SU-DHL-6 (cell line): ENCODE data around the gene MRPS6.

ENCODE experiments used
- H2AFZ ChIP-seq: fragments of 200-600 bp; sonication (generic); 2 replicates; pipeline ENCODE4 v1.6.1; 2014; ENCODE audit warnings: low read depth, mild to moderate bottlenecking, moderate library complexity, mixed read lengths, antibody characterized with exemption, low read length; ENCODE audit not compliant: severe bottlenecking
- H3F3A ChIP-seq: fragments of 200-600 bp; shearing (Covaris generic); 2 replicates; pipeline ENCODE4 v1.6.0; 2016; ENCODE audit warnings: antibody characterized with exemption, mild to moderate bottlenecking; ENCODE audit not compliant: insufficient read depth
- H3K27ac ChIP-seq: fragments of 200-600 bp; sonication (generic); 2 replicates; pipeline ENCODE4 v1.5.1; 2016; ENCODE audit warnings: low read depth, mild to moderate bottlenecking, low read length, moderate library complexity, mixed read lengths
- H3K27me3 ChIP-seq: fragments of 200-600 bp; sonication (generic), shearing (Covaris generic); 2 replicates; pipeline ENCODE4 v1.6.0; 2014; ENCODE audit warnings: mild to moderate bottlenecking, low read length
- H3K36me3 ChIP-seq: fragments of 200-600 bp; sonication (generic); 2 replicates; pipeline ENCODE4 v1.6.1; 2014; ENCODE audit warnings: mild to moderate bottlenecking, low read length, mixed read lengths
- H3K4me2 ChIP-seq: fragments of 300-600, 200-600 bp; shearing (Covaris generic), sonication (generic); 2 replicates; pipeline ENCODE4 v1.6.0; 2014; ENCODE audit warnings: low read length, low read depth, mild to moderate bottlenecking; ENCODE audit not compliant: poor library complexity, severe bottlenecking
- H3K4me3 ChIP-seq: fragments of 200-600 bp; sonication (generic); 2 replicates; pipeline ENCODE4 v1.5.1; 2014; ENCODE audit warnings: antibody characterized with exemption, low read length, mild to moderate bottlenecking, mixed read lengths; ENCODE audit not compliant: insufficient read depth, poor library complexity, severe bottlenecking
- H3K79me2 ChIP-seq: fragments of 200-600 bp; sonication (generic); 2 replicates; pipeline ENCODE4 v1.6.1; 2014; ENCODE audit warnings: mild to moderate bottlenecking, low read length, moderate library complexity; ENCODE audit not compliant: insufficient read depth
- H3K9ac ChIP-seq: fragments of 200-600 bp; sonication (generic); 2 replicates; pipeline ENCODE4 v1.7.0; 2014; ENCODE audit warnings: mild to moderate bottlenecking, low read length
- H3K9me2 ChIP-seq: fragments of 200-600 bp; sonication (generic); replicated peaks from 2 replicates; pipeline ENCODE4 v1.6.1; 2014; ENCODE audit warnings: low read length; ENCODE audit not compliant: insufficient read depth
- H3K9me3 ChIP-seq: fragments of 200-600 bp; sonication (generic); 2 replicates; pipeline ENCODE4 v1.6.1; 2014; ENCODE audit warnings: low read length, mixed read lengths; ENCODE audit not compliant: insufficient read depth
- H4K20me1 ChIP-seq: fragments of 200-600 bp; sonication (generic); 2 replicates; pipeline ENCODE4 v1.6.1; 2014; ENCODE audit warnings: low read depth, mild to moderate bottlenecking, antibody characterized with exemption, low read length, moderate library complexity, mixed read lengths
- EZH2phosphoT487 ChIP-seq: fragments of 200-600 bp; sonication (generic), shearing (Covaris generic); conservative IDR thresholded peaks from 2 replicates; pipeline ENCODE4 v1.6.1; 2018; ENCODE audit warnings: mild to moderate bottlenecking, antibody characterized with exemption, low read length, moderate library complexity, mixed read lengths
- TF ChIP-seq, protein P1 (sequence below): fragments of 200-600 bp; sonication (generic); IDR thresholded peaks from one replicate; pipeline ENCODE4 v1.5.1; 2017; ENCODE audit warnings: antibody characterized with exemption, mild to moderate bottlenecking, low read length, moderate library complexity; ENCODE audit not compliant: insufficient read depth, poor library complexity, severe bottlenecking

The MRPS6 gene

DNA sequence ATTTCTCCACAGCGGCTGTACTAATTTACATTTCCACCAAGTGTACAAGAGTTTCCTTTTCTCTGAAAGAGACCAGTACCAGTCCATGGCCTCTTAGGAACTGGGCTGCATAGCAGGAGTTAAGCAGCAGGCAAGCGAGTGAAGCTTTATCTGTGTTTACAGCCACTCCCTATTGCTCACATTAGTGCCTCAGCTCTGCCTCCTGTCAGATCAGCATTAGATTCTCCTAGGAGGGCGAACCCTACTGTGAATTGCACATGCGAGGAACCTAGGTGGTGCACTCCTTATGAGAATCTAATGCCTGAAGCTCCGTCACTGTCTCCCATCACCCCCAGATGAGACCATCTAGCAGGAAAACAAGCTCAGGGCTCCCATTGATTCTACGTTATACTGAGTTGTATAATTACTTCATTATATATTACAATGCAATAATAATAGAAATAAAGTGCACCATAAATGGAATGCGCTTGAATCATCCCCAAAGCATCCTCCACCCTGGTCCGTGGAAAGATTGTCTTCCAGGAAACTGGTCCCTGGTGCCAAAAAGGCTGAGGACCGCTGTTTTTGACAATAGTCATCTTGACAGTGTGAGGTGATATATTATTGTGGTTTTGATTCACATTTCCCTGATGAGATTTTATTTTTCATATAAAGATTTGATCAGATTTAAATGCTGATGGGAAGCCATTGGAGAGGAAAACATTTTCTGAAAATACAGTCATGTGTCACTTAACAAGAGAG, 45.5 kb upstream of the MRPS6 start:
- Histone ChIP-seq H3K4me3 (no peak overlapping the region), H3K4me2 (no peak overlapping the region), H3K9me2 (no peaks in the 10 kb centered on the region), H3K9ac (no peak overlapping the region), H3K27ac (no peak overlapping the region), H2AFZ (no peak overlapping the region), H4K20me1 (no peaks in the 10 kb centered on the region), H3K79me2 (no peaks in the 10 kb centered on the region), H3F3A (no peaks in the 10 kb centered on the region), H3K27me3 (no peaks in the 10 kb centered on the region), H3K36me3 (no peaks in the 10 kb centered on the region), H3K9me3 (no peaks in the 10 kb centered on the region)
- no peak for TF ChIP-seq EZH2phosphoT487
- TF ChIP-seq, protein P1, sequence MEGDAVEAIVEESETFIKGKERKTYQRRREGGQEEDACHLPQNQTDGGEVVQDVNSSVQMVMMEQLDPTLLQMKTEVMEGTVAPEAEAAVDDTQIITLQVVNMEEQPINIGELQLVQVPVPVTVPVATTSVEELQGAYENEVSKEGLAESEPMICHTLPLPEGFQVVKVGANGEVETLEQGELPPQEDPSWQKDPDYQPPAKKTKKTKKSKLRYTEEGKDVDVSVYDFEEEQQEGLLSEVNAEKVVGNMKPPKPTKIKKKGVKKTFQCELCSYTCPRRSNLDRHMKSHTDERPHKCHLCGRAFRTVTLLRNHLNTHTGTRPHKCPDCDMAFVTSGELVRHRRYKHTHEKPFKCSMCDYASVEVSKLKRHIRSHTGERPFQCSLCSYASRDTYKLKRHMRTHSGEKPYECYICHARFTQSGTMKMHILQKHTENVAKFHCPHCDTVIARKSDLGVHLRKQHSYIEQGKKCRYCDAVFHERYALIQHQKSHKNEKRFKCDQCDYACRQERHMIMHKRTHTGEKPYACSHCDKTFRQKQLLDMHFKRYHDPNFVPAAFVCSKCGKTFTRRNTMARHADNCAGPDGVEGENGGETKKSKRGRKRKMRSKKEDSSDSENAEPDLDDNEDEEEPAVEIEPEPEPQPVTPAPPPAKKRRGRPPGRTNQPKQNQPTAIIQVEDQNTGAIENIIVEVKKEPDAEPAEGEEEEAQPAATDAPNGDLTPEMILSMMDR = no peak

- H3K9me3 ChIP-seq = no peaks in the 10 kb centered on the region
- H3K27ac ChIP-seq = no peak overlapping the region
- no peak for TF ChIP-seq EZH2phosphoT487
- TF ChIP-seq, protein P1 = no peak
- H3K36me3 ChIP-seq = no peaks in the 10 kb centered on the region
- H2AFZ ChIP-seq = peak overlapping the region; percentile 83
- no peaks in the 10 kb centered on the region for H4K20me1 ChIP-seq
- H3K9me2 ChIP-seq = no peaks in the 10 kb centered on the region
- no peak overlapping the region for H3K4me3 ChIP-seq
- no peaks in the 10 kb centered on the region for H3K27me3 ChIP-seq
- H3K79me2 ChIP-seq = no peaks in the 10 kb centered on the region
- no peaks in the 10 kb centered on the region for H3F3A ChIP-seq
- H3K4me2 ChIP-seq = peak overlapping the region; percentile 40
- H3K9ac ChIP-seq = no peak overlapping the region
Measured at GRCh38 chr21:34029743-34030528, 43.4 kb upstream of the MRPS6 start.

DNA sequence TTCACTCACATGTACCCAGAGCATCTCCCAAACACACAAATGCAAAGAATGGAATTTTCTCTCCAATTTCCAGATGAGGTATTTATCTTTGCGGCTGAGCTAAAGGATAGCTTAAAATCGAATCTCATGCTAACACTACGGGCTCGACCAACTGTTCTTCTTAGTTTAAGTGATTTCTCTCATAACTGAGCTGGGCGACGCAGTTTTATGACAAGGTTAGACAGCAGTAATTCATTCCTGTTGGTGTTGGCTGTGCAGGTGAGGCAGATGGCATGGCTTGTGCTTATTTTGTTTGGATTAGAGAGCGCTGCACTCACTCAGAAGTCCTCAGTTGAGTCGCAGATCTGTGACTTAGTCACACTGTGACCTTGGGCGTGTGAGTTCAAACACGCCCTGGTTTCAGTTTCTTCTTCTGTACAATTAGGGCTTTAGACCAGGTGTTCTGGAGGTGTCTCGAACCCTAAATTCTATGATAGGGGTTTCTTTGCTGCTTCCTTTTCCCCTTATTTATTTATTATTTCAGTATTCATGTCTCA, 41.5 kb upstream of the MRPS6 start:
- Histone ChIP-seq H4K20me1 (no peaks in the 10 kb centered on the region), H2AFZ (no peak overlapping the region), H3K36me3 (no peaks in the 10 kb centered on the region), H3K27me3 (no peaks in the 10 kb centered on the region), H3K4me2 (no peak overlapping the region), H3K27ac (no peak overlapping the region), H3F3A (no peaks in the 10 kb centered on the region), H3K9ac (no peak overlapping the region), H3K79me2 (no peaks in the 10 kb centered on the region), H3K9me3 (no peaks in the 10 kb centered on the region), H3K9me2 (no peaks in the 10 kb centered on the region), H3K4me3 (no peak overlapping the region)
- TF ChIP-seq, protein P1 = no peak
